ENCODE data around the gene SLC35G3. TPM values are rescaled to one million over a fixed set of nuclear protein-coding genes. Genes with fewer than 3 reads are reported as not detected.

Gene SLC35G3
- total and polyA plus RNA-seq, 2 of the 8 experiments (the other 6 are each of a cell fraction or from before 2014, with no cell fraction given) = not detected

- TF ChIP-seq CHD7 (IDR thresholded peaks at IDR 0.05; ENCODE audit: insufficient replicate concordance, low read length) (no peak), EZH2 (IDR thresholded peaks at IDR 0.05; ENCODE audit: low read depth, low read length, severe bottlenecking) (no peak), TCF12 (IDR thresholded peaks at IDR 0.05; ENCODE audit: low read depth, low read length) (no peak), JUN (IDR thresholded peaks at IDR 0.05; ENCODE audit: low read depth, low read length) (no peak), CHD1 (IDR thresholded peaks at IDR 0.05; ENCODE audit: low read depth, low read length) (no peak)
Measured at GRCh38 chr17:35166526-35166925, 27.7 kb downstream of the SLC35G3 start (continued).
